Body of pancreas (tissue), 4 donors: Measurements from ENCODE around the gene CST6. TPM values are rescaled to one million over a fixed set of nuclear protein-coding genes. Genes with fewer than 3 reads are reported as not detected.

Experiments
- ATAC-seq: fragments of 150-250 bp; one replicate; pipeline ENCODE4 v1.9.1; 2016
- DNase-seq, 4 donors: peaks; one replicate each; pipeline ENCODE4 v3.0.0-alpha.2; 2019
- H3K27ac ChIP-seq, 4 donors: fragments of 200-600 bp; sonication (generic); 1 replicate in 3 of 4; 2 replicates in 1 of 4; pipeline versions ENCODE4 v1.5.1 to v1.6.1; 2016 to 2019; ENCODE audit warnings: mild to moderate bottlenecking in 1 of 4, mixed read lengths in 1 of 4, moderate library complexity in 1 of 4
- H3K27me3 ChIP-seq, 2 donors: fragments of 200-600 bp; sonication (generic); one replicate each; pipeline ENCODE4 v1.6.0; 2016; ENCODE audit warnings: mild to moderate bottlenecking in 1 of 2
- H3K36me3 ChIP-seq, 2 donors: fragments of 200-600 bp; sonication (generic); replicated peaks in 1 of 2; 2 replicates each; pipeline ENCODE4 v1.5.1; 2016; ENCODE audit warnings: low read depth in 2 of 2; ENCODE audit not compliant: insufficient read depth in 1 of 2
- H3K4me1 ChIP-seq: fragments of 200-600 bp; sonication (generic); one replicate; pipeline ENCODE4 v1.6.0; 2016
- H3K4me3 ChIP-seq, 2 donors: fragments of 200-600 bp; sonication (generic); 1 replicate in 1 of 2; 2 replicates in 1 of 2; pipeline ENCODE4 v1.5.1; 2016 to 2019
- H3K9me3 ChIP-seq, 3 donors: fragments of 200-600 bp; sonication (generic); 1 replicate in 2 of 3; 2 replicates in 1 of 3; pipeline ENCODE4 v1.5.1; 2016
- CTCF ChIP-seq, 7 experiments: fragments of 450-650 bp in 4 of 7; fragments of 200-600 bp in 3 of 7; sonication (generic) in 3 of 7; IDR thresholded peaks; one replicate each; pipeline ENCODE4 v1.5.1; 2016 to 2019; ENCODE audit warnings: antibody characterized with exemption in 7 of 7
- POLR2A ChIP-seq, 3 donors: fragments of 450-650 bp; IDR thresholded peaks; one replicate each; pipeline ENCODE4 v1.6.1; 2016; ENCODE audit warnings: antibody characterized with exemption in 3 of 3, mild to moderate bottlenecking in 2 of 3
- WGBS, 2 donors: methylation state at CpG; one replicate each; pipeline ENCODE4 v1.1.5; 2017; 5-methylcytosine and 5-hydroxymethylcytosine counted together
- intact Hi-C: fragments of 100-400 bp; cut with DNase I; formaldehyde crosslinking; loops from one replicate; pipeline ENCODE4 v1.15.1; 2023
- total RNA-seq, 2 donors: library from RNA; depleted of rRNA; stranded (reverse); fragments of >200 nt; gene quantifications; one replicate each; pipeline ENCODE4 v1.1.0, GENCODE V29; 2016

The CST6 gene
- total RNA-seq, 2 donors from 2014 or later = not detected

GRCh38 chr11:66051766-66052663, 40.2 kb downstream of the CST6 start, which contains the start of gene SF3B2:
SF3B2 (plus strand) TSS chr11:66052364; CDS start chr11:66052385, 21 bp downstream.
- DNase-seq (peak; percentile 98 to 99 (median 98)), ATAC-seq (peak; percentile 98)
- no peaks in the 10 kb centered on the region for H3K27me3 ChIP-seq
- TF ChIP-seq POLR2A (IDR thresholded peaks at IDR 0.05) (peak; percentile 58 to 87 (median 86)), CTCF (IDR thresholded peaks at IDR 0.05) (peak in 1 of 7 experiments; percentile 4)
- H3K9me3 ChIP-seq = no peaks in the 10 kb centered on the region
- peaks cover 4 to 14% of the 10 kb centered on the region in 2 donors for H3K36me3 ChIP-seq
- H3K4me1 ChIP-seq = peaks cover 49% of the 10 kb centered on the region
- intact Hi-C loops = no loop called here
- peak within 1 kb of the TSS; percentile 74 to 89 for H3K4me3 ChIP-seq
- 0% methylated on average over 17 to 80 of the region's 84 CpGs for WGBS, 2 donors
- peak within 1 kb of the TSS; percentile 80 to 90 (median 86) for H3K27ac ChIP-seq

- H3K9me3 ChIP-seq = no peaks in the 10 kb centered on the region
- DNase-seq = no peak
- 0 to 1% methylated on average over 16 to 17 of the region's 17 CpGs for WGBS, 2 donors
- no peaks in the 10 kb centered on the region for H3K27me3 ChIP-seq
- TF ChIP-seq POLR2A (IDR thresholded peaks at IDR 0.05) = no peak
- TF ChIP-seq CTCF (IDR thresholded peaks at IDR 0.05) = no peak
- H3K27ac ChIP-seq = peak overlapping the region; percentile 39 to 90 (median 80)
- ATAC-seq = no peak
- H3K36me3 ChIP-seq = peaks cover 4 to 19% of the 10 kb centered on the region in 2 donors
- peak overlapping the region; percentile 74 to 89 for H3K4me3 ChIP-seq
- intact Hi-C loops = no loop called here
- H3K4me1 ChIP-seq = peaks cover 43% of the 10 kb centered on the region
Observed at GRCh38 chr11:66052664-66052982, 40.8 kb downstream of the CST6 start.

- no peak overlapping the region for H3K4me3 ChIP-seq
- intact Hi-C loops = no loop called here
Observed at GRCh38 chr11:66055021-66055420, 43.2 kb downstream of the CST6 start.

GRCh38 chr11:66056501-66056900, 44.7 kb downstream of the CST6 start:
- no peaks in the 10 kb centered on the region for H3K9me3 ChIP-seq

More at GRCh38 chr11:66055021-66055420, 43.2 kb downstream of the CST6 start:
- no peaks in the 10 kb centered on the region for H3K27me3 ChIP-seq
- peaks cover 14 to 39% of the 10 kb centered on the region in 2 donors for H3K36me3 ChIP-seq
- no peak for ATAC-seq
- H3K4me1 ChIP-seq = peaks cover 31% of the 10 kb centered on the region
- TF ChIP-seq POLR2A (IDR thresholded peaks at IDR 0.05) (no peak), CTCF (IDR thresholded peaks at IDR 0.05) (no peak)
- no peak overlapping the region for H3K27ac ChIP-seq
- no peak for DNase-seq
- 77 to 86% methylated on average over 6 to 7 of the region's 7 CpGs for WGBS, 2 donors
- no peaks in the 10 kb centered on the region for H3K9me3 ChIP-seq

More at GRCh38 chr11:66056501-66056900, 44.7 kb downstream of the CST6 start:
- TF ChIP-seq CTCF (IDR thresholded peaks at IDR 0.05) (no peak), POLR2A (IDR thresholded peaks at IDR 0.05) (no peak)
- Histone ChIP-seq H3K4me1 (peaks cover 22% of the 10 kb centered on the region), H3K27me3 (no peaks in the 10 kb centered on the region), H3K36me3 (peaks cover 26 to 50% of the 10 kb centered on the region in 2 donors), H3K4me3 (no peak overlapping the region), H3K27ac (no peak overlapping the region)
- intact Hi-C loops = no loop called here
- ATAC-seq (no peak), DNase-seq (no peak)
- WGBS, 2 donors = 65 to 67% methylated on average over 7 of the region's 7 CpGs
